ENCODE measurements around the gene KPNB1. TPM values are rescaled to one million over a fixed set of nuclear protein-coding genes. Genes with fewer than 3 reads are reported as not detected.

KPNB1 gene
- total and polyA plus RNA-seq, 2 experiments from 2014 or later: 274 to 599 TPM

DNA sequence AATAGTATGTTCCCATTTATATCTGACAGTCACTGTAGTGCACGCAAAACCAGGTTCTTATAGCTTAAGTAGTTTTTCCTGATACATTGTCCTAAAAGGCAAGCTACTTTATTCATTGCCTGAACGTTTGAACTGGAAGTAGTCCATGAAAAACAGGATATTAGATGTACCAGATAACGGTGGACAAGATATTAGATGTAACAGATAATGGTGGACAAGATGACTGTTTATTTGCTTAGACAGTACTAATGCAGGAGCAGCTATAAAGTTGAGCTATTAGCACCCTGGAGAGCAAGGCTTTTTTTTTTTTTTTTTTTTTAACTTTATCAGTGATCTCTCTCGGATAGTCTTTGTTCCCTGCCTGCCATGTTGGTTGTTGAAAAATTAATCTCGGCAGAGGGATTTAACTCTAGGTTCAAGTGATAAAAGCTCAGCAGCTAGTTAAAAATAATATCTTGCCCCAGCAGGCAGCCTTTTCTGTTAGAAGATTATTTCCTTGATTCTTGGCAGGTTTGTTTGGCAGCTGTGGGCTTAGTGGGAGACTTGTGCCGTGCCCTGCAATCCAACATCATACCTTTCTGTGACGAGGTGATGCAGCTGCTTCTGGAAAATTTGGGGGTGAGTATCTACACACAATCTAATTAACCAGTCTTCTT, 26.9 kb downstream of the KPNB1 start:
- no peaks in the 10 kb centered on the region for H3K9me3 Mint-ChIP-seq
- no peaks in the 10 kb centered on the region for H3K4me1 ChIP-seq (ENCODE audit: insufficient read depth)
- peak overlapping the region; percentile 12; the same call in 1 of the 2 replicates for H3K27ac ChIP-seq (ENCODE audit: low read depth)
- ATAC-seq (no peak), DNase-seq (ENCODE audit: low spot score) (no peak)
- H3K4me3 ChIP-seq: no peak overlapping the region
- no peak for TF ChIP-seq ZNF331 (CRISPR knock-in tag; IDR thresholded peaks at IDR 0.05; ENCODE audit: low read depth)
- TF ChIP-seq EZH2 (IDR thresholded peaks at IDR 0.05; ENCODE audit: low read depth, unreplicated experiment): no peak
- TF ChIP-seq JUNB (IDR thresholded peaks at IDR 0.05; ENCODE audit: unreplicated experiment): no peak
- no peak for TF ChIP-seq NANOG (IDR thresholded peaks at IDR 0.05; ENCODE audit: borderline replicate concordance)
- TF ChIP-seq, protein P1, sequence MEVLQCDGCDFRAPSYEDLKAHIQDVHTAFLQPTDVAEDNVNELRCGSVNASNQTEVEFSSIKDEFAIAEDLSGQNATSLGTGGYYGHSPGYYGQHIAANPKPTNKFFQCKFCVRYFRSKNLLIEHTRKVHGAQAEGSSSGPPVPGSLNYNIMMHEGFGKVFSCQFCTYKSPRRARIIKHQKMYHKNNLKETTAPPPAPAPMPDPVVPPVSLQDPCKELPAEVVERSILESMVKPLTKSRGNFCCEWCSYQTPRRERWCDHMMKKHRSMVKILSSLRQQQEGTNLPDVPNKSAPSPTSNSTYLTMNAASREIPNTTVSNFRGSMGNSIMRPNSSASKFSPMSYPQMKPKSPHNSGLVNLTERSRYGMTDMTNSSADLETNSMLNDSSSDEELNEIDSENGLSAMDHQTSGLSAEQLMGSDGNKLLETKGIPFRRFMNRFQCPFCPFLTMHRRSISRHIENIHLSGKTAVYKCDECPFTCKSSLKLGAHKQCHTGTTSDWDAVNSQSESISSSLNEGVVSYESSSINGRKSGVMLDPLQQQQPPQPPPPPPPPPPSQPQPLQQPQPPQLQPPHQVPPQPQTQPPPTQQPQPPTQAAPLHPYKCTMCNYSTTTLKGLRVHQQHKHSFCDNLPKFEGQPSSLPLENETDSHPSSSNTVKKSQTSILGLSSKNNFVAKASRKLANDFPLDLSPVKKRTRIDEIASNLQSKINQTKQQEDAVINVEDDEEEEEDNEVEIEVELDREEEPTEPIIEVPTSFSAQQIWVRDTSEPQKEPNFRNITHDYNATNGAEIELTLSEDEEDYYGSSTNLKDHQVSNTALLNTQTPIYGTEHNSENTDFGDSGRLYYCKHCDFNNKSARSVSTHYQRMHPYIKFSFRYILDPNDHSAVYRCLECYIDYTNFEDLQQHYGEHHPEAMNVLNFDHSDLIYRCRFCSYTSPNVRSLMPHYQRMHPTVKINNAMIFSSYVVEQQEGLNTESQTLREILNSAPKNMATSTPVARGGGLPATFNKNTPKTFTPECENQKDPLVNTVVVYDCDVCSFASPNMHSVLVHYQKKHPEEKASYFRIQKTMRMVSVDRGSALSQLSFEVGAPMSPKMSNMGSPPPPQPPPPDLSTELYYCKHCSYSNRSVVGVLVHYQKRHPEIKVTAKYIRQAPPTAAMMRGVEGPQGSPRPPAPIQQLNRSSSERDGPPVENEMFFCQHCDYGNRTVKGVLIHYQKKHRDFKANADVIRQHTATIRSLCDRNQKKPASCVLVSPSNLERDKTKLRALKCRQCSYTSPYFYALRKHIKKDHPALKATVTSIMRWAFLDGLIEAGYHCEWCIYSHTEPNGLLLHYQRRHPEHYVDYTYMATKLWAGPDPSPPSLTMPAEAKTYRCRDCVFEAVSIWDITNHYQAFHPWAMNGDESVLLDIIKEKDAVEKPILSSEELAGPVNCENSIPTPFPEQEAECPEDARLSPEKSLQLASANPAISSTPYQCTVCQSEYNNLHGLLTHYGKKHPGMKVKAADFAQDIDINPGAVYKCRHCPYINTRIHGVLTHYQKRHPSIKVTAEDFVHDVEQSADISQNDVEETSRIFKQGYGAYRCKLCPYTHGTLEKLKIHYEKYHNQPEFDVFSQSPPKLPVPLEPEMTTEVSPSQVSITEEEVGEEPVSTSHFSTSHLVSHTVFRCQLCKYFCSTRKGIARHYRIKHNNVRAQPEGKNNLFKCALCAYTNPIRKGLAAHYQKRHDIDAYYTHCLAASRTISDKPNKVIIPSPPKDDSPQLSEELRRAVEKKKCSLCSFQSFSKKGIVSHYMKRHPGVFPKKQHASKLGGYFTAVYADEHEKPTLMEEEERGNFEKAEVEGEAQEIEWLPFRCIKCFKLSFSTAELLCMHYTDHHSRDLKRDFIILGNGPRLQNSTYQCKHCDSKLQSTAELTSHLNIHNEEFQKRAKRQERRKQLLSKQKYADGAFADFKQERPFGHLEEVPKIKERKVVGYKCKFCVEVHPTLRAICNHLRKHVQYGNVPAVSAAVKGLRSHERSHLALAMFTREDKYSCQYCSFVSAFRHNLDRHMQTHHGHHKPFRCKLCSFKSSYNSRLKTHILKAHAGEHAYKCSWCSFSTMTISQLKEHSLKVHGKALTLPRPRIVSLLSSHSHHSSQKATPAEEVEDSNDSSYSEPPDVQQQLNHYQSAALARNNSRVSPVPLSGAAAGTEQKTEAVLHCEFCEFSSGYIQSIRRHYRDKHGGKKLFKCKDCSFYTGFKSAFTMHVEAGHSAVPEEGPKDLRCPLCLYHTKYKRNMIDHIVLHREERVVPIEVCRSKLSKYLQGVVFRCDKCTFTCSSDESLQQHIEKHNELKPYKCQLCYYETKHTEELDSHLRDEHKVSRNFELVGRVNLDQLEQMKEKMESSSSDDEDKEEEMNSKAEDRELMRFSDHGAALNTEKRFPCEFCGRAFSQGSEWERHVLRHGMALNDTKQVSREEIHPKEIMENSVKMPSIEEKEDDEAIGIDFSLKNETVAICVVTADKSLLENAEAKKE (CRISPR knock-in tag; IDR thresholded peaks at IDR 0.05): no peak
- TF ChIP-seq, protein P2, sequence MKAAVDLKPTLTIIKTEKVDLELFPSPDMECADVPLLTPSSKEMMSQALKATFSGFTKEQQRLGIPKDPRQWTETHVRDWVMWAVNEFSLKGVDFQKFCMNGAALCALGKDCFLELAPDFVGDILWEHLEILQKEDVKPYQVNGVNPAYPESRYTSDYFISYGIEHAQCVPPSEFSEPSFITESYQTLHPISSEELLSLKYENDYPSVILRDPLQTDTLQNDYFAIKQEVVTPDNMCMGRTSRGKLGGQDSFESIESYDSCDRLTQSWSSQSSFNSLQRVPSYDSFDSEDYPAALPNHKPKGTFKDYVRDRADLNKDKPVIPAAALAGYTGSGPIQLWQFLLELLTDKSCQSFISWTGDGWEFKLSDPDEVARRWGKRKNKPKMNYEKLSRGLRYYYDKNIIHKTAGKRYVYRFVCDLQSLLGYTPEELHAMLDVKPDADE (IDR thresholded peaks at IDR 0.05): no peak
- TF ChIP-seq STAT1 (IDR thresholded peaks at IDR 0.05; ENCODE audit: unreplicated experiment): no peak
- TF ChIP-seq POLR2AphosphoS5 (IDR thresholded peaks at IDR 0.05; ENCODE audit: low read depth): no peak
- no peak for TF ChIP-seq EZH2phosphoT487 (IDR thresholded peaks at IDR 0.05; ENCODE audit: unreplicated experiment)
- H3K27ac Mint-ChIP-seq: no peak overlapping the region
- H3K9me2 ChIP-seq (ENCODE audit: insufficient read depth): no peaks in the 10 kb centered on the region
- no peak overlapping the region for H3K4me3 Mint-ChIP-seq
- H3K36me3 ChIP-seq (ENCODE audit: insufficient read depth): peaks cover 97% of the 10 kb centered on the region
- H3K27me3 Mint-ChIP-seq (ENCODE audit: insufficient read depth, low read depth, poor library complexity): peaks cover 10% of the 10 kb centered on the region
- H3K79me2 ChIP-seq (replicated peaks; ENCODE audit: insufficient read depth): peaks cover 25% of the 10 kb centered on the region
- no peaks in the 10 kb centered on the region for H3K27me3 ChIP-seq (ENCODE audit: insufficient read depth)
- H3K36me3 Mint-ChIP-seq (ENCODE audit: low read depth): peaks cover 98% of the 10 kb centered on the region
- H3K4me2 ChIP-seq: no peak overlapping the region
- no peaks in the 10 kb centered on the region for H3K4me1 Mint-ChIP-seq
- H3F3A ChIP-seq (replicated peaks; ENCODE audit: low read depth): peaks cover 54% of the 10 kb centered on the region
- no peak overlapping the region for H2AFZ ChIP-seq
- H4K20me1 ChIP-seq (replicated peaks; ENCODE audit: insufficient read depth): peaks cover 37% of the 10 kb centered on the region
